Measurements from ENCODE around the gene HHEX. TPM values are rescaled to one million over a fixed set of nuclear protein-coding genes. Genes with fewer than 3 reads are reported as not detected.
A peak's percentile ranks its signal among the peaks of the same experiment; 100 is the strongest.

HHEX gene
- total and polyA plus RNA-seq, 2 of the 8 experiments (the other 6 are each of a cell fraction or from before 2014, with no cell fraction given) = 0.56 to 1.5 TPM

- no peak overlapping the region for H3K27ac ChIP-seq (ENCODE audit: low read depth, low read length)
- no peak for FAIRE-seq
- H3K23me2 ChIP-seq (ENCODE audit: low read depth, low read length) = peaks cover 18% of the 10 kb centered on the region
- peaks cover 0 to 4% of the 10 kb centered on the region in 2 experiments for H4K20me1 ChIP-seq (replicated peaks in 1 of 2; ENCODE audit: control insufficient read depth in 1 of 2, insufficient read depth in 2 of 2, low read length in 2 of 2)
- peak overlapping the region; percentile 70; the same call in 1 of the 2 replicates for H2AFZ ChIP-seq (ENCODE audit: low read length)
- ChIA-PET POLR2A (ENCODE audit: partially characterized antibody) (interaction anchor here (0.9 to 1.0 kb wide), 2 partner anchors 11 to 115 kb away, joined by 3 to 4 read pairs; partner anchors contain the start of gene IDE), CTCF (ENCODE audit: partially characterized antibody) (interaction anchor here (0.7 to 1.8 kb wide), 2 partner anchors 9 to 10 kb away, joined by 4 read pairs; no protein-coding TSS in a partner anchor)
- H4K91ac ChIP-seq (replicated peaks; ENCODE audit: insufficient read length, low read length) = no peak overlapping the region
- no peak overlapping the region for H3K56ac ChIP-seq (replicated peaks; ENCODE audit: insufficient read length, low read depth, low read length)
- no peaks in the 10 kb centered on the region for H3K9me3 ChIP-seq (ENCODE audit: insufficient read depth in 2 of 2, low read depth in 1 of 2, low read length in 1 of 2)
- H3K23ac ChIP-seq (ENCODE audit: insufficient read length) = no peak overlapping the region
- H4K5ac ChIP-seq (ENCODE audit: insufficient read length, low read depth, low read length) = no peak overlapping the region
- H3K4ac ChIP-seq (replicated peaks; ENCODE audit: insufficient read length, low read depth, low read length) = no peak overlapping the region
- H4K8ac ChIP-seq (ENCODE audit: extremely low read depth, insufficient read depth, low read length) = no peak overlapping the region
- no peak overlapping the region for H3K9ac ChIP-seq (replicated peaks in 1 of 4; ENCODE audit: extremely low read depth in 1 of 4, low read depth in 3 of 4, low read length in 3 of 4)
- WGBS, 2 experiments (ENCODE audit: extremely low coverage in 1 of 2, insufficient coverage in 1 of 2, insufficient read length in 1 of 2, insufficient replicate concordance in 2 of 2, low coverage in 1 of 2, low lambda C conversion rate in 2 of 2, missing lambda C conversion rate in 1 of 2) = 3% methylated on average over 61 of the region's 63 CpGs; no CpG with 5 or more reads in 1 of the 2 experiments
- no peak overlapping the region for H2BK12ac ChIP-seq (ENCODE audit: low read depth, low read length)
- H3K14ac ChIP-seq (ENCODE audit: insufficient read length) = no peak overlapping the region
- H2BK15ac ChIP-seq (ENCODE audit: low read length) = no peak overlapping the region
- peak in 1 of 2 experiments; percentile 76 for DNase-seq (ENCODE audit: low read depth in 1 of 2, low spot score in 2 of 2)
- H3K27me3 ChIP-seq (replicated peaks in 1 of 4; ENCODE audit: control insufficient read depth in 3 of 4, extremely low read depth in 1 of 4, insufficient read depth in 3 of 4, low read length in 3 of 4) = peaks cover 22 to 70% (median 54%) of the 10 kb centered on the region in 4 experiments
- H3K79me2 ChIP-seq (ENCODE audit: control insufficient read depth in 1 of 2, insufficient read depth in 2 of 2, low read length in 2 of 2) = no peaks in the 10 kb centered on the region
- H3K18ac ChIP-seq (ENCODE audit: extremely low read depth, low read length) = no peak overlapping the region
- H3K79me1 ChIP-seq (ENCODE audit: low read depth, low read length) = no peaks in the 10 kb centered on the region
- H3K36me3 ChIP-seq (ENCODE audit: control insufficient read depth in 2 of 4, insufficient read depth in 4 of 4, low read length in 3 of 4) = peaks cover 0 to 2% (median 0%) of the 10 kb centered on the region in 4 experiments; a peak in 1 of 8 replicates
- peak overlapping the region; percentile 37 to 68 (median 52); a peak in 7 of 8 replicates for H3K4me3 ChIP-seq (ENCODE audit: extremely low read depth in 1 of 4, insufficient read depth in 2 of 4, low read depth in 3 of 4, low read length in 4 of 4)
- H3K4me2 ChIP-seq (ENCODE audit: insufficient read depth in 1 of 2, low read depth in 2 of 2, low read length in 2 of 2) = peak overlapping the region; percentile 66 to 96
- no peak overlapping the region for H2AK5ac ChIP-seq (ENCODE audit: low read depth, low read length)
- no peak overlapping the region for H2BK20ac ChIP-seq (ENCODE audit: low read length)
- no peak overlapping the region for H2BK120ac ChIP-seq (replicated peaks; ENCODE audit: low read depth, low read length)
- H2BK5ac ChIP-seq (ENCODE audit: low read depth, low read length) = no peak overlapping the region
- H3K4me1 ChIP-seq (replicated peaks in 1 of 4; ENCODE audit: control insufficient read depth in 3 of 4, insufficient read depth in 4 of 4, low read length in 3 of 4) = peaks cover 0 to 9% (median 8%) of the 10 kb centered on the region in 4 experiments; a peak in 6 of 7 replicates
- TF ChIP-seq SUZ12 (IDR thresholded peaks at IDR 0.05; ENCODE audit: low read length) (peak; percentile 86), CBX5 (IDR thresholded peaks at IDR 0.05; ENCODE audit: low read depth, low read length) (no peak), TBP (IDR thresholded peaks at IDR 0.05; ENCODE audit: low read depth, low read length) (no peak), CTCF (IDR thresholded peaks at IDR 0.05; ENCODE audit: control extremely low read depth in 1 of 3, insufficient read depth in 1 of 3, low read depth in 1 of 3, low read length in 3 of 3) (peak in 1 of 3 experiments; percentile 6; a peak in 1 of 4 replicates), ATF3 (IDR thresholded peaks at IDR 0.05; ENCODE audit: insufficient read depth, low read depth, low read length) (no peak), ATF2 (IDR thresholded peaks at IDR 0.05; ENCODE audit: low read length) (no peak)
These were observed 660 bp upstream of the HHEX start for GRCh38 chr10:92688927-92689662.

Measured in H1 (cell line).